ENCODE data around the gene IFI27L1. TPM values are rescaled to one million over a fixed set of nuclear protein-coding genes. Genes with fewer than 3 reads are reported as not detected.

The IFI27L1 gene
- total and polyA plus RNA-seq, 2 donors (not counting 3 experiments of a cell fraction or from before 2014, with no cell fraction given): 31.1 to 38.1 TPM

DNA sequence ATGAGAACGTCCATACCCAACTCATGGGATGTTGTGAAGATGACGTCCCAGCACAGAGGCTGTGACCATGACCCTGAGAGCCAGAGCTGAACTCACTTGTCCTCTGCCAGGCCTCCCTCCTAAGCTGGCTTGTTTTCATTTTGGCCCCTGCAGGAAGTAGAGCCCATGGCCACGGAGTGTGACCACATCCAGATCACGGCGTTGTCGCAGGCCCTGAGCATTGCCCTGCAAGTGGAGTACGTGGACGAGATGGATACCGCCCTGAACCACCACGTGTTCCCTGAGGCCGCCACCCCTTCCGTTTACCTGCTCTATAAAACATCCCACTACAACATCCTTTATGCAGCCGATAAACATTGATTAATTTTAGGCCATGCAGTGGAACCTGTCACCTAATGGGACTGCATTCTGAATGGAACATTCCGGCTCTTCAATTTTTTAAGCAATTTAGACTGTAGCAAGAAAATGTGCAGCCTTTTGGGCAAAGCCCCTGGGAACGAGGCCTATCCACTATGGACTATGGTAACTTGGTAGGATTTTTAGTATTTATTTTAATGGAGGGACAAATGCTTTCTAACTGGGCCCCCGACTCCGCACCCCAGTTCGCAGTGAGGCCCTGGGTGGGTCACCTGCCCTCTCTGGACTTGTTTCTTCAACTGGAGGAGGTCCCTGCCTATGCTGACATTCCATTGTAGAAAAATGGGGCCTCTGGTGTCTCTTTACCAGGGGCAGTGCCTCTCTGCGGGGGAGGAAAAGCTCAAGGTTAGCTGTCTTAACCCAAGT is 35.4 kb upstream of the IFI27L1 start:
- Histone ChIP-seq H3K4me2 (ENCODE audit: insufficient read depth, low read length) (no peak overlapping the region), H3K79me2 (ENCODE audit: control insufficient read depth, insufficient read depth, low read length) (no peaks in the 10 kb centered on the region), H3K27ac (ENCODE audit: insufficient read depth, low read depth, low read length) (no peak overlapping the region), H3K4me3 (replicated peaks in 1 of 3; ENCODE audit: insufficient read depth in 1 of 3, low read depth in 1 of 3, low read length in 3 of 3) (no peak overlapping the region), H2AFZ (ENCODE audit: low read depth, low read length) (no peak overlapping the region), H3K9ac (replicated peaks; ENCODE audit: extremely low read depth, insufficient read depth, low read length) (no peak overlapping the region), H3K9me3 (replicated peaks; ENCODE audit: control insufficient read depth, insufficient read depth, low read length) (no peaks in the 10 kb centered on the region), H3K4me1 (ENCODE audit: control insufficient read depth, extremely low read depth, insufficient read depth, low read length) (peaks cover 3% of the 10 kb centered on the region), H4K20me1 (replicated peaks; ENCODE audit: control insufficient read depth, extremely low read depth, insufficient read depth, low read length) (no peaks in the 10 kb centered on the region), H3K27me3 (ENCODE audit: control insufficient read depth in 2 of 2, insufficient read depth in 2 of 2, low read length in 2 of 2) (no peaks in the 10 kb centered on the region), H3K36me3 (ENCODE audit: control insufficient read depth in 2 of 2, extremely low read depth in 1 of 2, insufficient read depth in 2 of 2, low read length in 2 of 2) (peaks cover 8 to 21% of the 10 kb centered on the region in 2 experiments), H3K9me1 (replicated peaks; ENCODE audit: control insufficient read depth, extremely low read depth, insufficient read depth, low read length) (no peaks in the 10 kb centered on the region)
- DNase-seq (ENCODE audit: low read depth, low spot score) (no peak), FAIRE-seq (no peak)
- dilution Hi-C loops (cut with MboI; ENCODE audit: extremely low pct_ligation_motif_present, low sequenced_read_pairs) (no loop called here), intact Hi-C loops (cut with micrococcal nuclease) (no loop called here)
- CTCF ChIA-PET: interaction anchor here (1.6 to 3.8 kb wide), 3 partner anchors 11 to 91 kb away, joined by 6 to 24 read pairs (median 19); no protein-coding TSS in a partner anchor
- no TSS peak for BruUV-seq (replicated peaks)
- TF ChIP-seq, protein P1, sequence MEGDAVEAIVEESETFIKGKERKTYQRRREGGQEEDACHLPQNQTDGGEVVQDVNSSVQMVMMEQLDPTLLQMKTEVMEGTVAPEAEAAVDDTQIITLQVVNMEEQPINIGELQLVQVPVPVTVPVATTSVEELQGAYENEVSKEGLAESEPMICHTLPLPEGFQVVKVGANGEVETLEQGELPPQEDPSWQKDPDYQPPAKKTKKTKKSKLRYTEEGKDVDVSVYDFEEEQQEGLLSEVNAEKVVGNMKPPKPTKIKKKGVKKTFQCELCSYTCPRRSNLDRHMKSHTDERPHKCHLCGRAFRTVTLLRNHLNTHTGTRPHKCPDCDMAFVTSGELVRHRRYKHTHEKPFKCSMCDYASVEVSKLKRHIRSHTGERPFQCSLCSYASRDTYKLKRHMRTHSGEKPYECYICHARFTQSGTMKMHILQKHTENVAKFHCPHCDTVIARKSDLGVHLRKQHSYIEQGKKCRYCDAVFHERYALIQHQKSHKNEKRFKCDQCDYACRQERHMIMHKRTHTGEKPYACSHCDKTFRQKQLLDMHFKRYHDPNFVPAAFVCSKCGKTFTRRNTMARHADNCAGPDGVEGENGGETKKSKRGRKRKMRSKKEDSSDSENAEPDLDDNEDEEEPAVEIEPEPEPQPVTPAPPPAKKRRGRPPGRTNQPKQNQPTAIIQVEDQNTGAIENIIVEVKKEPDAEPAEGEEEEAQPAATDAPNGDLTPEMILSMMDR (IDR thresholded peaks at IDR 0.05; ENCODE audit: extremely low read depth in 1 of 2, insufficient read depth in 1 of 2, low read depth in 1 of 2, low read length in 2 of 2): no peak
- TF ChIP-seq MAX (IDR thresholded peaks at IDR 0.05; ENCODE audit: insufficient read depth, insufficient read length) (no peak), GATA2 (IDR thresholded peaks at IDR 0.05; ENCODE audit: insufficient read depth, insufficient read length, low read depth, low read length) (no peak), POLR2A (IDR thresholded peaks at IDR 0.05; ENCODE audit: low read depth, low read length) (no peak), EZH2 (IDR thresholded peaks at IDR 0.05; ENCODE audit: borderline replicate concordance, low read depth, low read length, severe bottlenecking) (no peak)
- POLR2A ChIA-PET: no interaction called here

Measured in endothelial cell of umbilical vein (primary cell).